Activated CD4-positive, alpha-beta T cell treated with anti-CD3 and anti-CD28 coated beads, Interleukin-10, Interleukin-2, amounts not matched to agents 100 ng/mL and 50 ng/mL, durations not matched to agents 16 hours and 8 hours (primary cell): Measurements from ENCODE around the gene CBFA2T2.
"Not testable (repeated sequence)": the region's sequence is repeated elsewhere in the genome, so short reads cannot be mapped to it uniquely, and the experiment has no call there.

Experiments used
- DNase-seq: peaks from one replicate; pipeline ENCODE4 v3.0.0-alpha.2; 2020

The CBFA2T2 gene

GRCh38 chr20:33472868-33473435 is 16.9 kb upstream of the CBFA2T2 start:
- DNase-seq = no peak

GRCh38 chr20:33474097-33474873 is 15.6 kb upstream of the CBFA2T2 start:
- DNase-seq = no peak

GRCh38 chr20:33474963-33475362 is 14.9 kb upstream of the CBFA2T2 start:
- DNase-seq = no peak

GRCh38 chr20:33475381-33476152 is 14.3 kb upstream of the CBFA2T2 start:
- no peak for DNase-seq

- DNase-seq = no peak
Observed at GRCh38 chr20:33477386-33478234, 12.3 kb upstream of the CBFA2T2 start.

- DNase-seq = no peak
Observed at GRCh38 chr20:33480048-33480447, 9.8 kb upstream of the CBFA2T2 start.

- DNase-seq = no peak
Observed at GRCh38 chr20:33481431-33481941, 8.4 kb upstream of the CBFA2T2 start.

- no peak for DNase-seq
Observed at GRCh38 chr20:33482581-33482980, 7.3 kb upstream of the CBFA2T2 start.

- not testable (repeated sequence) for DNase-seq
Observed at GRCh38 chr20:33483186-33483585, 6.7 kb upstream of the CBFA2T2 start.

GRCh38 chr20:33488201-33488600 is 1.7 kb upstream of the CBFA2T2 start:
- DNase-seq = no peak

GRCh38 chr20:33488661-33489494 is 1.0 kb upstream of the CBFA2T2 start:
- not testable (repeated sequence) for DNase-seq

- DNase-seq = peak; percentile 99
Observed at GRCh38 chr20:33489495-33490022, 337 bp upstream of the CBFA2T2 start.

GRCh38 chr20:33490934-33491656 is 1.2 kb downstream of the CBFA2T2 start:
- no peak for DNase-seq

- DNase-seq = no peak
Observed at GRCh38 chr20:33493076-33493766, 3.3 kb downstream of the CBFA2T2 start.

GRCh38 chr20:33496776-33497175 is 6.9 kb downstream of the CBFA2T2 start:
- DNase-seq = not testable (repeated sequence)

GRCh38 chr20:33499355-33499754 is 9.5 kb downstream of the CBFA2T2 start:
- no peak for DNase-seq

- DNase-seq = no peak
Observed at GRCh38 chr20:33501000-33501399, 11.1 kb downstream of the CBFA2T2 start.

GRCh38 chr20:33503564-33503963 is 13.7 kb downstream of the CBFA2T2 start:
- no peak for DNase-seq

GRCh38 chr20:33506576-33506975 is 16.7 kb downstream of the CBFA2T2 start:
- DNase-seq = no peak

- no peak for DNase-seq
Observed at GRCh38 chr20:33507461-33507860, 17.6 kb downstream of the CBFA2T2 start.
